ENCODE data around the gene CDPF1.

CDPF1 gene, protein sequence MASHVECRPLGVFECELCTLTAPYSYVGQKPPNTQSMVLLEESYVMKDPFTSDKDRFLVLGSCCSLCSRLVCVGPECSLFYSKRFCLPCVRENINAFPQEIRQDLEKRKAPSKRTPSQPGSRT

DNA sequence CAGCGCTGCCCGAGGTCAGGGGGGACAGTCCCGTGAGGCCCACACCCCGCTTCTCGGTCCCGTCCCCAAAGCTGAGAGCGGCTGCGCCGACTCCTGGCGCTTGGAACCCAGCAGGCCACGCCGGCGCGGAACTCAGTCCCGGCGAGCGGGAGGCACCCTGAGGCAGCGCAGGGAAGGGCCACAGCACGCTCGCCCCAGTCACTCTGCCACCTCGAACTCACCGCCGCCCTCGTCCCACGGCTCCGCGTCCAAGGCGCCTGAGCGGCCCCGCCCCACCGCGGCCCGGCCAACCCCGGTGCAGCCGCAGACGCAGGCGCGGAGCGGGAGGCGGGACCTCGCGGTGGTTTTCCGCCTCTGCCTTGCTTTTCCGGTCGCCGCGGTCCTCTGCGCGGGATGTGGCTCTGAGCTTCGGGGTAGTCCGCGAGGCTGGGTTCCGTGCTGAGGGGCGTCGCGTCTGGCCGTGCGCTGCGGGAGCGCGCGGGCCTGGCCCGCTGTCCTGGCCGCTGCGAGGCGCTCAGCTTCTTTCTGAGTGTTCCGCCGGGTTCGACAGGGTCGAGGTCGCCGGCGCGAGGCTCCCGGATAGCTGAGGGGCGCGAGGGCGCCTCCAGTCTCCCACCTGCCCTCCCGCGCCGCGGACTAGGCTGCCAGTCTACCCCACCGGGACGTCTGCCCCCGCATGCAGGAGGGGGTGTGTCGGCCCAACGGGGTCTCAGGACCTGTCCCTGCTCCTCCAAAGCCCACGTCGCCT is at the start of gene CDPF1:
TSS of gene CDPF1 (minus strand) at position 259 of the 748 bp plus-strand sequence. CDS start 2,009 bp downstream, outside the sequence.
- in situ Hi-C loops (cut with MboI; ENCODE audit: low pct_unique_long_range_greater_than_20kb, low sequenced_read_pairs), result no loop called here
- peak; percentile 91 for DNase-seq

DNA sequence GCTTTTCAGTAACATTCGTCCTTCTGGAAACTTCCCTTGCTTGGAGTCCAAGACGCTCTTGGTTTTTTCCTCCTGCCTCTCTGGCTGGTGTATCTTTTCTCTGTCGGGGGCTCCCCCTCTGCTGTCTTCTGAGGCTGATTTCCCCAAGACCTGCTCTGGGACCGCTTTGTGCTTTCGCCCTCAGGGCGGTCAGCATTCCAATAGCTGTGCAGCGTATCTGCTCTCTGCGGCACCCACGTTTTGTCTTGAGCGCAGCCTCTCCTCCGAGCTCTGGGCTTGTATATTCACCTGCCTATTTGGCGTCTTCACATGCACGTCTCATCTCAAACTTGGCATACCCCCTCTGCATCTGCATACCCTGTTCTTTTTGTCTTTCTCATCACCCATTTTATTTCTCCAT is 49.0 kb upstream of the CDPF1 start:
- in situ Hi-C loops (cut with MboI; ENCODE audit: low pct_unique_long_range_greater_than_20kb, low sequenced_read_pairs), result no loop called here
- no peak for DNase-seq

DNA sequence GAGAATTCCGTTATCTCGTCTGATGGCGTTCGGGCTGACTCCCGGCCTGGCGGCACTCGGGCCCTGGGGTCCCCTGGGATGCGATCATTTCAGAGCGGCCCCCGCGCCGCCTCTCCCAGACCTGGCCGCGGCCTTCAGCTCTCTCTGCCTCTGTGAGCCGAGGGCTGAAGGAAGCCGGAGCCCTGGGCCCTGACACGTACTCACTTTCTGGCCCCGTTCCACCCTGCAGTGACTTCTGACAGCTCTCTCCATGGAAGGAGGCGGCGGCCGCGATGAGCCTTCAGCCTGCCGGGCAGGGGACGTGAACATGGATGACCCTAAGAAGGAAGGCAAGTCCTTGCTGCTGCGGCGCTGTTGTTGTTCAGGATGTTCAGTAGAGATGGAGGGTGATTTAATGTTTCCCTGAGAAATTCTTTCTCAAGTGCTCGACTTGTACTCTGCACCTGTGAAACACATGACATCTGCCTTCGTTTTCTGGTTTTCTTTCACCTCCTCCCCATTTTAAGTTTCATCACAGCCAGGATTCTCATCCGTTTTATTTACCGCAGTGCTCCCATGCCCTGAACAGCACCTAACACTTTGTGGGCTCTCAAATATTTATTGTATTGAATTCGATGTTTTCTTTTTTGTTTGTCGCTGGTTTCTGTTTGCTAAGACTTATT is 47.2 kb upstream of the CDPF1 start:
- in situ Hi-C loops (cut with MboI; ENCODE audit: low pct_unique_long_range_greater_than_20kb, low sequenced_read_pairs), result no loop called here
- DNase-seq, result peak; percentile 45

DNA sequence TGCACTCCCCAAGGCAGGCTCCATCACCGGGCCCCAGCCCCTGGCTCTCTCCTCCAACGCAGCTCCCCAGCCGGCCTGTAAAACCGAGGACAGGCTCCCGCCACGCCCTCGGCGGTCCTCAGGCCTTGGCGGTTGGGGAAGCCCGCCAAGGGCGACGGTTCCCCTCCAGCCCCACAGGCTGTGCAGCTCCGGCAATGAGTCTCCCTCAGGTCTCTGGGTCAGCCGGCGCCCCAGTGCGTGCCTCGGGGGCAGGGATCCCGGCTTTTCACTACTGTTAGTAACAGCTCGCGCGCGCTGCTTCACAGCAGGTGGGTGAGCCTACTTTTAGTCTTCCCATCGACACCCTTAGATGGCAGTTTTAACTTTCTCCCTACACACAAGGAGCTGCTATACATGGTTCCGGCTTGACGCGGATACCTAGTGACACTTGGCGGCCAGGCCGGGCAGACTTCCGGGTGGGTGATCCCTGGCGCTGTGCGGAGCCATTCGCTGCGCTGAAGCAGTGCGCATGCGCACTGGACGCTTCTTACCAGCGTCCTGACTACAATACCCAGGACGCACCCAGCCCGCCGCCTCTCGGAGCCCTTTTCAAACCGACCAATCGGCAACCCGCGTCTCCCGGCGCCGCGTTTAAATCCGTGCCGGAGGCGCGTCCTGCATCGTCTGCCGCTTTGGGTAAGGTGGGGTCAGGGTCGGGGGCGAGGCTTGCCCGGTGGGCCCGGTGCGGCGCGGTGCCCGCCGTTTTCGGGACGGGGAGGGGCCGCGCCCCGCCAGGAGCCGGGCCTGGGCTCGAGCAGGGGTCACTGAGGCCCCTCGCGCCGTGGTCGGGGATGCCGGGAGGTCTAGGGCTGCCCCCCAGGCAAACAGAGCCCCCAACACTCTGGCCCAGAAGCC is 46.4 kb upstream of the CDPF1 start, which contains the start of gene GTSE1:
TSS of gene GTSE1 (plus strand) at position 614 of the 894 bp plus-strand sequence. CDS start 531 bp downstream, outside the sequence.
- peak; percentile 98 for DNase-seq
- in situ Hi-C loops (cut with MboI; ENCODE audit: low pct_unique_long_range_greater_than_20kb, low sequenced_read_pairs), result no loop called here

DNA sequence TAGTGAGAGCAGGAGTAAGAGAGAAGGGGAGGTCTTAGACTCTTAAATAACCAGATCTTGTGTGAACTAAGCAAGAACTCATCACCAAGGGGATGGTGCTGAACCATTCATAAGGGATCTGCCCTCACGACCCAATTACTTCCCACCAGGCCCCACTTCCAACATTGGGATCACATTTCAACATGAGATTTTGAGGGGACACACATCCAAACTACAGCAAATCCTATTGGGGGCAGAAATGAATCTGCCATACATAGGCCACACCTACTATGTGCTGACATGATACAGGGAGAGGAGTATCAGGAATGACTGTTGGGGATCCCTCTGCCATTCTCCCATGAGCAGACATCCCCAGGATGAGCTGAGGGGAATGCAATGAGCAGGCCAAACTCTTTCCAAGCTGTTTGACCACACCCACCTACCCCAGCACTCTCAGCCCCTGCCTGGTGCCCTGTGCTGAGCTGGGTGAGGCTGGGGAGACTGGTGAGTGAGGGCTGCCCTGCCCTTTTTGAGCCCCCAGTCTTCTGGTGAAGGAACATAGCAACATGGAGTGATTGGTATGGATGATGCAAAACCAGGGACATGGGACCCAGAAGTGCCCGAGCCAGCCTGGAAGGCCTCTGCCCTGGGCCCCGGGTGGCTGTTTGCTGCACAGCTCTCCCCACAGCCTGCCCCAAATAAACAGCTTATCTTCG is 45.3 kb upstream of the CDPF1 start:
- DNase-seq, result no peak
- in situ Hi-C loops (cut with MboI; ENCODE audit: low pct_unique_long_range_greater_than_20kb, low sequenced_read_pairs), result no loop called here

DNA sequence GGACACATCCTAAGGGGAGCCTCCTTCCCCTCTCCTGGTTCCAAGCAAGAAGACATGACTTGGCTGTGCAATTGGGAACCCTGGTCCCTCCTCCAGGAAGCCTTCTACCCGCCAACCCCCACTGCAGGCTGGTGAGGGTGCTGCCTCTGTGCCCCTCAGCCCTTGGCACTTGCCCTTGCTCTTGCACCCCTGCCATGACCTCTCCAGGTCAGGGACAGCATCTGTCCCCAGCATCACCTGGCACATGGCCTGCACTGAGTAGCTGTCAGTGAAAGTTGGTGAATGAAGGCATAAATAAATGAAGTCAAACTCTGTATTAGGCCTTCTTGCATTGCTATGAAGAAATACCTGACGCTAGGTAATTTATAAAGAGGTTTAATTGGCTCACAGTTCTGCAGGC is 44.7 kb upstream of the CDPF1 start:
- in situ Hi-C loops (cut with MboI; ENCODE audit: low pct_unique_long_range_greater_than_20kb, low sequenced_read_pairs), result no loop called here
- DNase-seq, result no peak

DNA sequence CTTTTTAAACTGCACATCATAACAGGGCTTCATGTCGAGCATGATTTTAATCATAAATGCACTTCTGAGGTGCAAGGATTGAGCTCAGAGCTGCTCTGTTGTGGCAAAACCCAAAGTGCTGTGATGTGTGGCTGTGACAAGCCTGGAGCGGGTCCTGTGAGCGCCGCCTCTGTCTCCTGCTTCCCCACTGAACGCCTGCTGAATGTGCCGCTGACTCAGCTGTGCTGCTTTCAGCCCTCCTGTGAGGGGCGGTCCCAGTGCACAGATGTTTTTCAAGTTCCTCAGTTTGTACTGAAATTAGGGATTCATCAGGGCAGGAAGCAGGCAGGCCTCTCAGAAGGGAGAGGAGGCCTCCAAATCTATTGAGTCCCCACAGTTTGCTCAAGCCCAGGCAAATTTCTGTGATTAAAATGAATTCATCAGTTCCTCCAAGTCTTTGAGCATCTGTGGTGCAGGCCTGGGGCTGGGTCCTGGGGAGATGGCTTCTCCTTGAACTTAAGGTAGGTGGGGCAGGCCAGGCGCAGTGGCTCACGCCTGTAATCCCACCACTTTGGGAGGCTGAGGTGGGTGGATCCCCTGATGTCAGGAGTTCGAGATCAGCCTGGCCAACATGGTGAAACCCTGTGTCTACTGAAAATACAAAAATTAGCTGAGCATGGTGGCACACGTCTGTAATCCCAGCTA is 43.6 kb upstream of the CDPF1 start:
- in situ Hi-C loops (cut with MboI; ENCODE audit: low pct_unique_long_range_greater_than_20kb, low sequenced_read_pairs), result no loop called here
- DNase-seq, result peak; percentile 75

DNA sequence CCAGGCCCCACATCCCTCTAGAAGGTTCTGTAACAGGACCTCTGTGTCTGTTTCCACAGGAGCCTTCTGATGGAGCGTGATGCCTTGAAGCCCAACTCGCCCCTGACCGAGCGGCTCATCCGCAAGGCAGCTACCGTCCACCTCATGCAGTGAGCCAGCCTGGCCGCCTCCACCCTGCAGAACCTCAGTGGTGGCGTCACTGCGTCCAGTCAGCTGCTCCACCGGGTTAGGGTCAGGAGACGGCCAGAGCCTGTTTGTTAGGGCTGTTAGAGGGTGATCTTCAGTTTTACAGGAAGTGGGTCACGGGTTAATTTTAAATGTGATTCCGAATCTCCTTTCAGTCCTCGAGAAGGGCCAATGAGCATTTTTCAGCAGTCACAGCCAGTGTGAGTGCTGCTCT is 42.6 kb upstream of the CDPF1 start:
- in situ Hi-C loops (cut with MboI; ENCODE audit: low pct_unique_long_range_greater_than_20kb, low sequenced_read_pairs), result no loop called here
- DNase-seq, result no peak

DNA sequence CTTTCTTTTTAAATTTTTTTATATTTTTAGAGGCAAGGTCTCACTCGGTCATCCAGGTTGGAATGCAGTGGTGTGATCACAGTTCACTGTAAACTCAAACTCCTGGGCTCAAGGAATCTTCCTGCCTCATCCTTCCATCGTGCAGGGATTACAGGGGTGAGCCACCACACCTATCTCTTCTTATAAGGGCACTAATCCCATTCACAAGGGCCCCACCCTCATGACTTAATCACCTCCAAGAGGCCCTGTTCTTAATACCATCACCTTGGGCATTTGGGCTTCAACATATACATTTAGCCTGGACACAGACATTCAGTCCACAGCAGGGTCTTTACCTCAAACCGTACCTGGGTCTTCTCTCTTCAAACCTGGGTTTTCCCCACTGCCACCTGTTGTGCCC is 42.1 kb upstream of the CDPF1 start:
- in situ Hi-C loops (cut with MboI; ENCODE audit: low pct_unique_long_range_greater_than_20kb, low sequenced_read_pairs), result no loop called here
- no peak for DNase-seq

DNA sequence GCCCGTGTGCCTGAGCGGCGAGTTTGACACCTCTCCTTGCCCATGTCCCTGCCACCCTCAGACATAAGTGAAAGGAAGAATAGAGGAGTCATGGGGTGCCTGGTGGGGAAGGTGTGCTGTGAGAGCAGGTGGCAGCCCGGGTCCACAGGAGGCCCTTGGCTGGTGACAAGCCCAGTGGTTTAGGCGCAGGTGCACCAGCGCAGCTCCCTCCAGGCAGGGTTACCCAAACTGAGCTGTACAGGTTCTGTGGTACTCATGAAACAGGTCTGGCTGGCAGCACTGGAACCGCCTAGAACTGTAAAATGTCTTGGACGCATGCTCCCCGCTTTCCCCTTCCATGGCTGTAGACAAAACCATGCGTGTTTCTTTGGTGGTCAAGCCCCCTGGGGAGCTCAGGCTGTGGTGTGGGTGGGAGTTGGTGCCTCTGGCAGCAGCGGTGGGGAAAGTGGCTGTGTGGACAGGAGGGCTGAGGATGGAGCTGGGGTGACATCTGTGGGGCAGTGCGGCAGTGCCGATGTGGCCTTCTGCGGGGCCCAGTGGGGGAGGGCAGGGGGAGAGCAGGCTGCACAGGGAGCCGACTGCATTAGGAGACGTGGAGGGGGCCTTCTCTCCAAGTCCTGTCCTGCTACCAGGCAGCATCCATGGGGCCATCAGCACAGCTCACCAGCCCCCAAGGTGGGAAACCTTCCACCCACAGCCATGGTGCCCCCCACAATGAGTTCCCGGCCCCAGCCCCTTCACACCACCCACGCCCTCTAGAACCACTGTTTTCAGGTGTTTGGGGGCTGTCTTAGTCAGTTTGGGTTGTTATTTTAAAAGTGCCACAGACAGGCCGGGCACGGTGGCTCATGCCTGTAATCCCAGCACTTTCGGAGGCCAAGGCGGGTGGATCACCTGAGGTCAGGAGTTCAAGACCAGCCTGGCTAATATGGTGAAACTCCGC is 41.0 kb upstream of the CDPF1 start:
- no peak for DNase-seq
- in situ Hi-C loops (cut with MboI; ENCODE audit: low pct_unique_long_range_greater_than_20kb, low sequenced_read_pairs), result no loop called here

DNA sequence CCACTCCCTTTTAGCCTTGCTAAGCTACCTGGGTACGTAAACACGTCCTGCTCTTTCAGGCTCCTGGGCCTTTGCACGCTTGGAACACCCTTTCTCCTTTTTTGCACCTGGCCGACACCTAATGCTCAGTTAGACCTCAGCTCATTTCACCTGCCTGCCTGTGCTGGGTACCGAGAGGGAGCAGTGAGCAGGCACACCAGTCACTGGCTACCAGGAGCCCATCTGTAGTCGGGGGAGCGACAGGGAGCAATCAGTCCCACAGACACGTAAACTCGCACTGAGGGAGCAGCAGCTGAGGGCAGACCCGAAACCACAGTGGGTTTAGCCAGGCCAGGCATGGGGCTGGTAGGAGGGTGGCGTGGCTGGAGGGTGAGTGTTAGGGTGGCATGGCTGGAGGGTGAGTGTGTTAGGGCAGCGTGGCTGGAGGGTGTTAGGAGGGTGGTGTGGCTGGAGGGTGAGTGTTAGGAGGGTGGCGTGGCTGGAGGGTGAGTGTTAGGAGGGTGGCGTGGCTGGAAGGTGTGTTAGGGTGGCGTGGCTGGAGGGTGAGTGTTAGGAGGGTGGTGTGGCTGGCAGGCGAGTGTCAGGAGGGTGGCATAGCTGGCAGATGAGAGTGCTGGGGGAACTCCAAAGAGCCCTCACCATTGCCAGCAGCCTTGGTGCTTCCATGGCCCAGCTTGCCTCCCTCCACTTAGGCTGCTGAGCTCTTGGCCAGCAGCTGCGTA is 40.2 kb upstream of the CDPF1 start:
- DNase-seq, result no peak
- in situ Hi-C loops (cut with MboI; ENCODE audit: low pct_unique_long_range_greater_than_20kb, low sequenced_read_pairs), result no loop called here

DNA sequence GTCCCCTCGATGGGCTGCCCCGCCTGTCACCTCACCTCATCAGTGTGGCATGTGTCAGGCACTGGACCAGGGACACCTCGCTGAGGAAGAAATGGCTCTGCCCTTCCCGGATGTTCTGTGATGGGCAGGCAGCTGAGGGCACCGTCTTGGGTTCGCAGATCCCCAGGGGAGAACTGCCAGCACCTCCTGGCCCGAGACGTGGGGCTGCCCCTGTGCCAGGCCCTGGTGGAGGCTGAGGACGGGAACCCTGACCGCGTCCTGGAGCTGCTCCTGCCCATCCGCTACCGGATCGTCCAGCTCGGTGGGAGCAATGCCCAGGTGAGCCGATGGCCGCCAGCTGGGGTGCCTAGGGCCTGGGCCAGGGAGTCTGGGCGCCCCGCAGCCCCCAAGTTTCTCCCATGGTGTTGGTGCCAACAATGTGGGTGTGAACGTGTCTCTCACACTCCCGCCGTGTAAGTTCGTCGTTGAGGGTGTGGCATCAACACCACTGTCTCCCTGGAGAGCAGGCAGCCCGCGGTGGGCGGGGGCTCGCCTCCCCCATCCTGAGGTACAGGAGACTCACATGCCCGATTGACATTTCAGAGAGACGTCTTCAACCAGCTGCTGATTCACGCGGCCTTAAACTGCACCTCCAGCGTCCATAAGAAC is 39.3 kb upstream of the CDPF1 start:
- DNase-seq, result no peak
- in situ Hi-C loops (cut with MboI; ENCODE audit: low pct_unique_long_range_greater_than_20kb, low sequenced_read_pairs), result no loop called here

DNA sequence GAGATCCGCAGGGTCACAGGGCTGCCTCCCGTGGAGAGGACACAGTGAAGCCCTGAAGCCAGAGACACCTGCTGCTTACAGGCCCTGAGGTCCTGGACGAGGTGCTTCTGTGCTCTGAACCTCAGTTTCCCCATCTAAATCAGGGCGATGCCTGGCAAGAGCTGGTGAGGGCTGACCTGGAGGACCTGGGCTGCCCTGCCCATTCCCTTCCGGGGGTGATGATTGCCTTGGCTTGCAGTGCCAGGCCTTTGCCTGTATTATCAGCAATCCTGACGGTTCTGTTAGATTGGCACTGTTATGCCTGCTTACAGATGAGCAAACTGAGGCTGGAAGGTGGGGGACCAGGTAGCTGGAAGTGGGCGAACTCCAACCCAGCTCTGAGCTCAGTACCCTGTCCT is 38.8 kb upstream of the CDPF1 start:
- in situ Hi-C loops (cut with MboI; ENCODE audit: low pct_unique_long_range_greater_than_20kb, low sequenced_read_pairs), result no loop called here
- DNase-seq, result no peak

DNA sequence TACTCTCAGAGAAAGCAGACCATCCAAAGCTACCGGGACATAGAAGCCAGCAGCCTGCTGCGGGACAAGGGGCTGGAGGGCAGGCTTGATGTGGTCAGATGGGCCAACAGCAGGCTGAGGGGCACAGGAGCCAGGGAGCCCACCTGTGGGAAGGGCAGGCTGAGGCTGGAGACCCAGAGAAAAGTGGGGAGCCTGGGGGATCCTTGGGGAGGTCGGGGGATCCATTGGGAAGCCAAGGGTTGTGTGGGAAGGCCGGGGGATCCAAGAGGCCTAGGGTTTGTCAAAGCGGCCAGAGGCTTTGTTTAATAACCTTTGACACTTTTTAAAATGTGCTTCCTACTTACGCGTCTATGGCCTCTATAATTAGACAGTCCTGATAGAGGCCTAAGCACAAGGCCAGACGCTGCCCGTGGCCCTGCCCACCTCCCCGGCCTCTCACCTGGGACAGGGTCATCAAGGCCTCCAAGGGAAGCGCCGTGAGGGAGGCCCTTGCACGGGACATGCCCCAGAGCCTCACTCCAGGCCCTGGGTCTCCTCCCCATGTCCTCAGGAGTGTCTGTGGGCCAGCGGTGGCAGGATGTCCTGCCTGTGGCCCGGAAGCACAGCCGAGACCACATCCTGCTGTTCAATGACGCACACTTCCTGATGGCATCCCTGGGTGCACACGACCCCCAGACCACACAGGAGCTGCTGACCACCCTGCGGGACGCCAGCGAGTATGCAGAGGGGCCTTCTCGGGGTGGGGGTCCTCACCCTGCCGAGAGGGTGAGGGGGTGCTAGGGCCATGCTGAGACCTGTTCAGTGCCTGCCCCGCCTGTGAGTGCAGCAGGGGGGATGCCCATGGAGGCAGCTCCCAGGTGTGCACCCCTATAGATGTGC is 38.0 kb upstream of the CDPF1 start:
- DNase-seq, result peak; percentile 82
- in situ Hi-C loops (cut with MboI; ENCODE audit: low pct_unique_long_range_greater_than_20kb, low sequenced_read_pairs), result no loop called here
